Inferior parietal cortex (tissue), 1 donor: ENCODE results near the gene ZNF532.

Experiments used
- DNase-seq: peaks from one replicate; pipeline ENCODE4 v3.0.0-alpha.2; 2016; ENCODE audit errors: extremely low spot score

The ZNF532 gene

DNA sequence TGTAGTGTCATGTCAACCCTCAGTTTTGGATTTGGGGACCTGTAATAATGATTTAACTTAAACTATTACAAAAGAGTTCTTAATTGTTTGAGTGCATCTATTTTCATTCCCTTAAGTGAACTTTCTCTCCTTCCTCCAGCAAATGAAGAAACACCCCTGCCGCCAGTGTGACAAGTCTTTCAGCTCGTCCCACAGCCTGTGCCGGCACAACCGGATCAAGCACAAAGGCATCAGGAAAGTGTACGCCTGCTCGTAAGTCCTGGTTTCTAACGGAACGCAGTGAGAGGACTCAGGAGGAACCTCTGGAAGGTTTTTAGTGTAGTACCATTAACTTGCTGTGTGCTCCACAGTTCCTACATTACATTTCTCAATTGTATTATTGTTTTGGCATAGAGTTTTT, 114.2 kb downstream of the ZNF532 start:
- DNase-seq, result no peak

- DNase-seq, result no peak
These were observed 114.9 kb downstream of the ZNF532 start for GRCh38 chr18:58979615-58980014.

DNA sequence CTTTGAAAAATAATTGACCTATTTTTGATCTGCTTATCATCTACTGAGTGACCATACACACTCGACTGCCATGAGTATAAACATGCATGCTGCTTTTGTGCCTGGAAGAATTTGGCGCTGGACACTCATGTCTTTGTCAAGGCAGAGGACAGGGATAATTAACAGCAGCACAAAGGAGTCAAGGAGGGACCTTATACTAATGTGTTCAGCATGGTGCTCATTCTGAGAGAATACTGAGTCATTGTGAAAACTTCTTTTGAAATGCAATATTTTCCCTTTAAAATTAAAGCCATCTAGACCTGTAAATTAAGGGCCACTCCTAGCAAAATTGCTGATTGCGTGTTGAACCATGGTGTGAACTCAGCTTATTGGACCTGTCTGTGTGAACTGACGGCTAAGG, 116.3 kb downstream of the ZNF532 start:
- DNase-seq, result no peak

DNA sequence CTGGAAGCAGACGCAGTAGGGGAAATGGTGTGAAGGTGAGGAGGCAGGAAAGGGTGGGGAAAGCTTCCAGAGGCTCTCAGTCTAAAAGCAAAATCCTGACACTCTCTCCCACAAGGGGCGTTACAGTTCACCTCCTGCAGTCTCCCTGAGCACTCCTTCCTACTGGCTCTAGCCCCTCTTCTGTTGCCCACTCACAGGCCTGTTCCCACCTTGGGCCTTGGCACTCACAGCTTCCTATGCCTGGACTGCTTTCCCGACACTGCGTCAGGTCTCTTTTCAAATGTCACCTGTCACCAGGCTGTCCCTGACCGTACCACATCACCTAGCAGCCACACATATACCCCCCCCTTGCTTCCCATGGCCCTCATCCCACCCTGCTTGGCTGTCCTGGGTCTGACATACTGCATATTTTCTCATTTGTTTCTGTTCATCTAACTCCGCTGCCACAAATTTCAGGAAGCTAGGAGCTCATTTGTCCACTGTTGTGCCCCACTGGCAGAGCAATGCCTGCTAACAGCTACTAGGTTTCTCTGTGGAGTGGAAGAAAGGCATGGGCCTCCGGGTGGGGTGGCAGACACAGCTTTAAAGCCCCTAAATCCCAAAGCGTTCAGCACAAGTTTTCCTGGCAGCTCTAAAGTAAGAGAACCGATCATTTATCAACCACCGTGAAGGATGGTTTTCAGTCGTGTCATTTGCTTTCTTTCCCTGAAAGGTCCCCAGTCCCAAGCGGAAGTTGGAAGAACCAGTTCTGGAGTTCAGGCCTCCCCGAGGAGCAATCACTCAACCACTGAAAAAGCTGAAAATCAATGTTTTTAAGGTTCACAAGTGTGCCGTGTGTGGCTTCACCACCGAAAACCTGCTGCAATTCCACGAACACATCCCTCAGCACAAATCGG, 118.8 kb downstream of the ZNF532 start:
- no peak for DNase-seq

GRCh38 chr18:58988600-58988999, 123.9 kb downstream of the ZNF532 start:
- DNase-seq, result no peak

DNA sequence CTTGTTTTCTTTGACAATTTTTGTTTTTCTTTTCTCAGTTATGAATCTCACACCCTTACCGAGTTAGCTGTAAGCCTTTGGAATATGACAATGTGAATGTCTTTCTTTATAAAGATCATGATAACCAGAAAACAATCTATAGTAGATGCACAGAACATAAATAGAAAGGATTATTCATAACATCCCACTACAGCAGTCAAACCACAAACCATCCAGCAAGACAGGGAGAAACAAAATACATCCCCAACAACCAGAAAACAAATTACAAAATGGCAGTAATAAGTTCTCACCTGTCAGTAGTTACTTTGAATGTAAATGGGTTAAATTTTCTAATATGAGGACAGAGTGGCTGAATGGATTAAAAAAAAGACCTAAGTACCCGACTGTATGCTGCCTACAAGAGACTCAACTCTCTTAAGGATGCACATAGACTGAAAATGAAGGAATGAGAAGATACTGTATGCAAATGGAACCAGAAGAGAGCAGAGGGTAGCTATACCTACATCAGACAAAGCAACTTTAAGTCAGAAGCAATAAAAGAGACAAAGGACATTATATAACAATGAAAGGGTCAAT, 124.6 kb downstream of the ZNF532 start:
- no peak for DNase-seq

GRCh38 chr18:58990720-58991119, 126.0 kb downstream of the ZNF532 start:
- DNase-seq, result no peak

DNA sequence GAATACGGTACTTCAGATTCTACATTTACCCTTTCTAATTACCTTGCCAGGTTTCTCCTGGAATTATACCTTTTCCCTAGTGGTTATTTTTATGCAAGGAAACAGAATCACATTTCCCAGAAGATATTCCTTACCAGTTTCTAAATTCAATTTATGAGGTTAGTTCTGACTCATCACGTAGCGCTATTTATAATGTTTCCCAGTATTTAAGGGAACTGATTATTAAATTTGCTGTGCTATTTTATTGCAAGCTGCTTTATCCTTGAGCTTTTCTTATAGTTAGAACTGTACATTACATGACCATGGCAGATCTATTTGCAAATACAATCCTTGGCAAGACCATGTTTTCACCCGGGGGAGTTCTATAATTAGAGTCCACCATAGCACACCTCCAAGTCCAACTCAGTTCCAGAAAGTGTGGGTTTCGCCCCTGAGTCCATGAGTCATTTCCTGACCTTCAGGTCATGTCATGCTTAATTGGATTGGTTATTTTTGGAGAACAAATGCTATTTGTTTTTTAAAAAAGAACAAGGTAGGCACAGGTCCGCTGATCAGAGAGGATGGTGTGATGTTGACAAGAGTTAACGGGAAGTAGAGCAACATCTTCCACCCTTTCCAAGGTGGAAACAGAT, 126.6 kb downstream of the ZNF532 start:
- no peak for DNase-seq

- no peak for DNase-seq
These were observed 127.9 kb downstream of the ZNF532 start for GRCh38 chr18:58992301-58993231.

GRCh38 chr18:58993260-58993659, 128.6 kb downstream of the ZNF532 start:
- no peak for DNase-seq

DNA sequence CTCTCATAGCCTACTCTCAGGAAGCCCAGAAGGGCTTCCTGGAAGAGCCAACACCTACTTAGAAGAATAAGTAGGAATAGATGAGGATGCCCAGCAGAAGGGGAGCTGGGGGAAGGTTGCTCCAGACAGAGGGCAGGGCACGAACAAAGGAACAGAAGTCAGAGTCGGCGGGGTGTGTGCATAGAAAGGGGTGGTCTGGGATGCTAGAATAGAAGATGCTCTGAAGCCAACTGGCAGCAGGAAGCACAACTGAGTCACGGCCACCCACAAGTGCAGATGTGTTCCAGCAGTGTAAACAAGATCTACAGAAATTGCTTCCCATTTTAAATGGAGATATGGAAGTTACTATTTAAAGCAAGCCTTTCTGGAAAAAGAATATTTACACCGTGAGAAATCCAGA, 131.0 kb downstream of the ZNF532 start:
- DNase-seq, result no peak

DNA sequence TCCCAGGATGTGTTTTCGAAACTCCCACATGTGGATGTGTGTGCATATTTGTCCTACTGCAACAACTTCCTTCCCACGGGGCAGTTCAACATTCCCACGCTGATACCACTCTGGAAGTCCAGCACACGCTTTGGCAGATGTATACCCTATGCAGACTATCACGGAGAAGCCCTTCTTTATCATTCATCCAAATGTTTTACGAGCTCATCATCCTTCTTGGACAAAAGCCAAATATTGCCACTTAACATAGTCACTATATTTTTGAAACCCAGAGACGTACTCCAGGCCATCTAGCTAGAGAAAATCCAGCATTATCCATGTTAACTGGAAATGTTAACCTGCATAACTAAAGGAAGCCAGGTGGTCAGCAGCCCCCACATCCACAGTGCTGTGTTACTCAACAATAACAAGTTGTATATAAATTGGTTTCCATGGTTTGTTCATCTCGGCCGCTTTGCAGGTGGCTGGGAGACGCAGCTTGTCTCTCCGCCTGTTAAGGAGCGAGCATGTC, 131.5 kb downstream of the ZNF532 start:
- no peak for DNase-seq

DNA sequence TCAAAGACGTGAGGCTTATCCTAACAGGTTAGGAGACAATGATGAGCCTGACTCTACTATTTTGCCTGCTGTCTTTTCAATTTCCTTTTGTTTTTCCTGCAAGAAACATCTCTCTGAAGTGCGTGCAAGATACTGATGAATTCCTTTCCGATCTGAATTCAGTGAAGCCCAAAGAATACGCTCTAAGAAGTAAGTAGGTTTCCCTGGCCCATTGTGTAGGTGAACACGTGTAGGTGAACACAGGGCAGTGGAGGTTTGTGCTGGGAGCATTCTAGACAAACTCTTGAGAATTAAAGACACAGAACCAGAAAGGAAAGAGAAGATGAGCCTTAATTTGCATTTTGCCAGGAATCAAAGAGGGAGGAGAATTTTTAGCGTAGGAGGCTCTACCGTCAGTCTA, 132.0 kb downstream of the ZNF532 start:
- no peak for DNase-seq

DNA sequence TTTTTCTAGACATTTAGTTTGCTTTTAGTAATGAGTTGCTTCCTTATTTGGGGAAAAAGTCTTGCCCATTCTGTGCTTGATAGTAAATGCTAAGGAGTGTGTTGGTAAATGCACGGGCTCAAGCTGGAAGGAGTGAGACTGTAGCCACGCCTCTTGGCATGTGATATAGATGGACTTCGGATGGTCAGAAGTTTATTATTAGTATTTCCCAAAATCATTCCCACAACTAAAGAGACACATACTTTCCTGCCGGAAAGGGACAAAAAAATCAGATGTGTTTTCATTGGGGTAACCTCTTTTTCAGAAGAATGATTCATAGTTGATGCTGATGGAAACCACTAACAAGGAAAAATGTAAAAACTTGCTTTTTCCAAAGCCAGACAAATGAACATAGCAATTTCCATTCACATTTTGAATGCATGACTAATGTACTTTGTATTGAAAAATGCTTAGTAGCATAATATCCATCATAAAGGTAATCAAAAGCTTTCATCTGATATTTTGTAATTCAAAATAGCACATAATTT, 133.2 kb downstream of the ZNF532 start:
- no peak for DNase-seq

DNA sequence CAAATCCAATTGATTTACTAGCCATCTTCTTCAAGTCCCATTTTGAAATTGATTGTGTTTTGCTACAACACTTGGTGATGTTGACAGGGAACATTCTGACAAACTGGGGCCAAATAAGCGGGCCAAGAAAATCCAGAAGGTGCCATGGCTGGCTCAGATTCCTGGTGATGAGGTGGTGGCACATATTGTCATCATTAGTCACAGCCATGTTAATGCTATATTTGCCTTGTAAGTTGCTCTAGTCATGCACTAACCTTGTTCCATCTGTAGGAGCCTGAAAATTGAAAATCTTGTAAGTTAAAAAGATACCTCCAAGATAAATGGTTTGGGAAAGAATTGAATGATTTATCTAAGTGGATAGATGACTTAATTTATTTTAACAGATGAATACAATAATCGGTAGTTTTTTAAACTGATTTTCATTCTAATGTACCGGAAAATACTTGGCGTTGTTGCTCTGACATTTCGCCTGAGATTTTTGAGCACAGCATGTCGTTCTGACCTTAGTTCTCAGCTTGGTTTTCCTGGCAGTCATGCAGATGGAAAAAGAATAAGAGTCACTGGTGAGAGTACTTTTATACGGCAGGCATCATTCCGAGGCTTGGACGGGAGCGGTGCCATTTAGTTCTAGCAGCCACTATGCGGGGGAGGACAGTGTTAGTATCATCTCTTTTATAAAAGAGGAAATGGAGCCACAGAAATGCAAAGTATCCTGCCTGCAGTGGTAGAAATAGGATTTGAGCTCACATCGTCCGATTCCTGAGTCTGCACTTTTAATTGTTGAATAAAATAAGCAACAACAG, 133.9 kb downstream of the ZNF532 start:
- peak; percentile 62 for DNase-seq

GRCh38 chr18:59001166-59001565, 136.5 kb downstream of the ZNF532 start:
- DNase-seq, result no peak

GRCh38 chr18:59001721-59002120, 137.0 kb downstream of the ZNF532 start:
- DNase-seq, result no peak

DNA sequence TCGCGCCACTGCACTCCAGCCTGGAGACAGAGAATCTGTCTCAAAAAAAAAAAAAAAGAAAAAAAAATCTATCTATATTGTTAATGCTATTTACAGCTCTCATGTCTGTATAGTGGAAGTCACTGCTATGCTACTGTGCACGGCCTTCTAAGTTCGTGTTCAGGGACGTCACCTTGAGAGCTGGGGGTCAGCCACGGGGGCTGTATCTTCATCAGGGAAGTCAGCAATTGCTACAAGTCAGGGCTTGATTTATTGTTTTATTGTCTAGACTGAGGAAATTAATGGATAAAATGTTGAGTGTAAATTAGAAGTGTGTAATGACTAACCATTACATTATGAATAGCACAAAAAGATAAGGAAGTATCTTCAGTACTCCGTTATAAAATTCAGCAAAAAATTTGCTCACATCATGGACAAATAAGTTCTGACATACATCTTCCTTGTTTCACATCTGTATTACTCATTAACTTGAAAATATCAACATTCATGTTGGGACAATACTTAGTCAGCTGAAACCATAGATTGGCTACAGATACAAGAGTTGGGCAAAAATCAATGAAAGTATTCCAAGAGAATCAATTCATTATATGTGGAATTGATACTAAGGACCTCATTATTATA, 138.4 kb downstream of the ZNF532 start:
- DNase-seq, result no peak

GRCh38 chr18:59005262-59005661, 140.6 kb downstream of the ZNF532 start:
- no peak for DNase-seq

DNA sequence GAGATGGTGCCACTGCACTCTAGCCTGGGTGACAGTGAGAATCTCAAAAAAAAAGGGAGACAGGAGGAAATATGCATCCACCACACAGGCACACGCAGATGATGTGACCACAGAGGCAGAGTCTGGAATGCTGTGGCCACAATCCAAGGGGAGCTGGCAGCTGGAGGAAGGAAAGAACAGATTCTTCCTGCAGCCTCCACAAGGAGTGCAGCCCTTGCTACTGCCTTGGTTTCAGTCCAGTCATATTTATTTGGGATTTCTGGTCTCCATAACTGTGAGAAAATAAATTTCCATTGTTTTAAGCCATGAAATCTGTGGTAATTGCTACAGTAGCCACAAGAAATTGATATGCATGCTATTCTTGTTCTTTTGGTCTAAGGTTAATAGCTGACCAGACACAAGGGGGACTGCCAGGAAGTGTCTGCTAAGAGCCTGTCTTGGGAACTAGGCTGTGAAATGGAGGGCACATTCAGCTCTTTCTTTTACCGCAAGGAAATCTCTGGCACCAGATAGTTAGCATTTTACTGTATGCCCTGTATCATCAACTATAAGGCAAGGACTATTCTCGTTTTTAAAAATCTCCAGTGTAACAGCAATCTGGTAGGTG, 141.9 kb downstream of the ZNF532 start:
- DNase-seq, result no peak
